ES-I3 (cell line): Measurements from ENCODE around the gene SEC23IP.

Source experiments
- H3K36me3 ChIP-seq: 2 replicates; pipeline ENCODE4 v1.6.1; 2013; ENCODE audit warnings: mild to moderate bottlenecking, low read length, control low read depth, moderate library complexity; ENCODE audit not compliant: insufficient read depth
- H3K4me1 ChIP-seq: 2 replicates; pipeline ENCODE4 v1.6.1; 2013; ENCODE audit warnings: mild to moderate bottlenecking, control low read depth, low read length; ENCODE audit not compliant: insufficient read depth
- H3K9ac ChIP-seq: 2 replicates; pipeline ENCODE4 v1.6.1; 2013; ENCODE audit warnings: low read depth, mild to moderate bottlenecking, low read length, moderate library complexity
- H3K9me3 ChIP-seq: 2 replicates; pipeline ENCODE4 v1.6.1; 2013; ENCODE audit warnings: mild to moderate bottlenecking, low read length, moderate library complexity; ENCODE audit not compliant: control insufficient read depth, insufficient read depth

Gene SEC23IP

GRCh38 chr10:119988333-119988732, 95.8 kb downstream of the SEC23IP start:
- Histone ChIP-seq H3K36me3 (no peaks in the 10 kb centered on the region), H3K4me1 (no peaks in the 10 kb centered on the region), H3K9me3 (no peaks in the 10 kb centered on the region), H3K9ac (no peak overlapping the region)

DNA sequence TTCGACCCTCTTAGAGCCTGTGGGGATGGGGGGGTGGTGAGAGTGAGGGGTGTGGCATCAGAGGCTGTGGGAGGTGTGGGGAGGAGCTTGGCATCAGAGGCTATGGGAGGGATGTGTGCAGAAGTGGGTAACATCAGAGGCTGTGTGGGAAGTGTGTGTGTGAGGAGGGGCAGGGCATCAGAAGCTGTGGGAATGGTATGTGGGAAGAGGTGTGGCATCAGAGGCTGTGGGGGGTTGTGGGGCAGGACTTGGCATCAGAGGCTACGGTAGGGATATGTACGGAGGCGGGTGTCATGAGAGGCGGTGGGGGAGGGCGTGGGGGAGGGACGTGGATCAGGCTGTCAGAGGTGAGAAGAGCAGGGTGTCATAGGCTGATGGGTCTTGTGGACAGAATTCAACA, 97.4 kb downstream of the SEC23IP start:
- no peaks in the 10 kb centered on the region for H3K4me1 ChIP-seq
- H3K9me3 ChIP-seq = no peaks in the 10 kb centered on the region
- no peaks in the 10 kb centered on the region for H3K36me3 ChIP-seq
- no peak overlapping the region for H3K9ac ChIP-seq

DNA sequence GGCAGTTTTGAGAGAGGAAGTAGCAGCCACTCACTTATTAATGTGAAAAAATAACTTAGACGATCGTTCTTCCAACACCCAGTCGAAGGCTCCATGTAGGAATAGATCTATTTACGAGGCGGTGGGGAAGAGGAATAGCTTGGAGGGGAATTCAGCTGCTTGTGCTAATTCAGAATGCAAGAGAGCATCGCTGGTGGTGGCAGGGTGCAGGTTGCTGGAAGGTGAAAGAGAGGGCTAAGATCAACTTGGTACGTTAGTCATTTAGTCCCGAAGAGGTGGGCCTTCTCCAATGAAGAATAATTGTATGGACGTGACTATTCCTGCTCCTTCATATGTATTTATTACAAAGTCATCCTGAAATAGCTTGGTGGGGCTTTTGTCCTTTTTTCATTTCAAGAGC, 98.5 kb downstream of the SEC23IP start:
- no peaks in the 10 kb centered on the region for H3K4me1 ChIP-seq
- no peaks in the 10 kb centered on the region for H3K9me3 ChIP-seq
- H3K36me3 ChIP-seq = no peaks in the 10 kb centered on the region

DNA sequence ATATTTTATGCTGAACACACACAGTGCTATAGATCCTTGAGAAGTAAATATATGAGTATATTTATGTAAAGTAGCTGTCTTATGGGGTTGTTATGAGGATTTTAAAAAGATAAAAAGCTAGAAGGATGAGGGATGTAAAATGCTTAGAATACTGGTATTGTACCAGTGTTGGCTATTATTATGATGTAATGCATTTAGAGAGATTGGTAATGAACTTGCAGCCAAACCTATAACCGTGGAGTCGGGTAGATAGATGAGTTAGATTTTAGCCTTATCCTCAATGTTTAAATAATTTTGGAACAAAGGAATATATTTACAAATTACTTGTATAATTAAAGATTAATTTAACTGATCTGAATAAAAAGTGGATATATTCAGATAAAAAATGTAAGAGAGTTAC, 99.3 kb downstream of the SEC23IP start:
- no peaks in the 10 kb centered on the region for H3K9me3 ChIP-seq
- H3K4me1 ChIP-seq = no peaks in the 10 kb centered on the region
- no peaks in the 10 kb centered on the region for H3K36me3 ChIP-seq

More for the DNA sequence above, 98.5 kb downstream of the SEC23IP start:
- no peak overlapping the region for H3K9ac ChIP-seq

More for the DNA sequence above, 99.3 kb downstream of the SEC23IP start:
- no peak overlapping the region for H3K9ac ChIP-seq
